Glutamatergic neuron (in vitro differentiated cells): ENCODE results near the gene ZBTB7C. TPM values are rescaled to one million over a fixed set of nuclear protein-coding genes. Genes with fewer than 3 reads are reported as not detected.

Experiments
- DNase-seq: peaks from one replicate; pipeline ENCODE4 v3.0.0; 2022
- H3K27ac Mint-ChIP-seq: one replicate; pipeline ENCODE4 v1.8.0; 2020; ENCODE audit warnings: mild to moderate bottlenecking, mixed read lengths, inconsistent platforms; ENCODE audit not compliant: unreplicated experiment
- H3K27me3 Mint-ChIP-seq: one replicate; pipeline ENCODE4 v1.8.0; 2020; ENCODE audit warnings: mild to moderate bottlenecking, moderate library complexity, mixed read lengths, inconsistent platforms; ENCODE audit not compliant: unreplicated experiment
- H3K36me3 Mint-ChIP-seq: one replicate; pipeline ENCODE4 v1.8.0; 2020; ENCODE audit warnings: mild to moderate bottlenecking, mixed read lengths, inconsistent platforms; ENCODE audit not compliant: unreplicated experiment
- H3K4me1 Mint-ChIP-seq: one replicate; pipeline ENCODE4 v1.8.0; 2020; ENCODE audit warnings: mild to moderate bottlenecking, low read depth, mixed read lengths, inconsistent platforms; ENCODE audit not compliant: unreplicated experiment
- H3K4me3 Mint-ChIP-seq: one replicate; pipeline ENCODE4 v1.8.0; 2020; ENCODE audit warnings: mild to moderate bottlenecking, mixed read lengths, inconsistent platforms; ENCODE audit not compliant: unreplicated experiment
- H3K9me3 Mint-ChIP-seq: one replicate; pipeline ENCODE4 v1.8.0; 2020; ENCODE audit warnings: mild to moderate bottlenecking, moderate library complexity, mixed read lengths, inconsistent platforms; ENCODE audit not compliant: unreplicated experiment
- CTCF ChIP-seq: fragments of 200-600 bp; sonication (generic); IDR thresholded peaks from one replicate; pipeline ENCODE4 v1.5.0; 2021; ENCODE audit not compliant: partially characterized antibody, unreplicated experiment
- total RNA-seq: library from RNA; stranded (reverse); fragmentation: NEBNext Ultra II Directional; extraction: Animal tissue kit (Norgen Biotek cat#: 25700); gene quantifications from one replicate; pipeline ENCODE4 v1.2.1, GENCODE V29; 2021; ENCODE audit not compliant: unreplicated experiment

ZBTB7C gene
- total RNA-seq, 1 donor from 2014 or later = 10.6 TPM

DNA sequence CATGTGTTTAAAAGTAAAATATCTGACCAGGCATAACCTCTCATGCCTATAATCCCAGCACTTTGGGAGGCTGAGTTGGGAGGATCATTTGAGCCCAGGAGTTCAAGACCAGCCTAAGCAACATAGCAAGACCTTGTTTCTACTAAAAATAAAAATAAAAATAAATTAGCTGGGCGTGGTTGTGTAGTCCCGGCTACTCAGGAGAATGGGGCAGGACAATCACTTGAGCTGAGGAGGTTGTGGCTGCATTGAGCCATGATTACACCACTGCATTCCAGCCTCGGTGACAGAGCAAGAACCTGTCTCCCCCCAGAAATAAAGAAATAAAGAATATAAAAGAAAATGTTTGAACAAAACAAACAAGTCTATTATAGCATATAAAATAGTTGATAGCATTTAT lies 158.3 kb downstream of the ZBTB7C start:
- H3K4me3 Mint-ChIP-seq = no peak overlapping the region
- no peaks in the 10 kb centered on the region for H3K4me1 Mint-ChIP-seq
- TF ChIP-seq CTCF = no peak
- no peak for DNase-seq
- H3K27ac Mint-ChIP-seq = no peak overlapping the region
- peaks cover 6% of the 10 kb centered on the region for H3K36me3 Mint-ChIP-seq
- peaks cover 3% of the 10 kb centered on the region for H3K9me3 Mint-ChIP-seq
- H3K27me3 Mint-ChIP-seq = no peaks in the 10 kb centered on the region

DNA sequence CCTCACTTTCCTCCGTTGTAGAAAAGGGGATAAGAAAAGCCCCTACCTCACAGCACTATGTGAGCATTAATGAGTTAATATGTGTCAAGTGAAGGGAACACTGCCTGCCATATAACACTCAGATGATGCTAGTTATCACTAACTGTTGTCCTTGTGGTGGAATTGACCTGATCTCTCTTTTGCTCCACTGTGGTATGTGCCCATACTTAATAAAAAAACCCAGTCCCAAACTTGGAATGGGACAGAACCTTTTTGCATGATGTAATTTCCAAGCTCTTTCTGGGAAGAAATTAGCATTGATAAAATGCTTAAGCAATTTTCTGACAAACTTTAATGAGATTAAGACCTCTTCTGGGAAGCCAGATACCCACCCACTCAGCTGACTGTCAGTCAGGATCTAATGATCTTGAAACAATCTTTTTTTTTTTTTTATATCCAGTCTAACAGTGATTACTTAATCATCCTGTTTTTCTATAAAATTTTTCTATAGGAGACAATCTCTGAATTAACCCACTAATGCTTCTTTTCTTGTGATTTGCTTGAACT lies 158.7 kb downstream of the ZBTB7C start:
- H3K36me3 Mint-ChIP-seq = peaks cover 6% of the 10 kb centered on the region
- no peaks in the 10 kb centered on the region for H3K4me1 Mint-ChIP-seq
- no peak overlapping the region for H3K4me3 Mint-ChIP-seq
- no peaks in the 10 kb centered on the region for H3K27me3 Mint-ChIP-seq
- DNase-seq = no peak
- no peak overlapping the region for H3K27ac Mint-ChIP-seq
- no peak for TF ChIP-seq CTCF
- peaks cover 3% of the 10 kb centered on the region for H3K9me3 Mint-ChIP-seq

DNA sequence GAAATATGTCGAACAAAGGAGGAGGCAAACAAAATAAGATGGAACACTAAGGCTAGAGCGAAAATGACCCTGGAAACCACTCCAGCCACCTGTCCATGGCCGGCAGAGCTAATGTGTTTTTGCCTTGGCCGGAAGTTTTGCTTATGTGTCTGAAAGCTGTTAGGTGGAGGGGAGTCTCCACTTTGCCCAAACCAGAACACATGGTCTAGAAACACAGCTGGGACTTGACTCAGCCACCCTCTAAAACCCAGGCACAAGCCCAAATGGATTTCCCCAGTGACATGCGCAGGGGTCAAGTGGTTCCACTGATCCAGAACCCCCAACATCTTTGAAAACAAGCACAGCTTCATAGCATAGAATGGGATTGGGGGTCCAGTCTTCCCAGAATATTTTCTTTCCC lies 159.3 kb downstream of the ZBTB7C start:
- no peak for TF ChIP-seq CTCF
- Mint-ChIP-seq H3K9me3 (peaks cover 3% of the 10 kb centered on the region), H3K36me3 (peaks cover 6% of the 10 kb centered on the region), H3K4me1 (no peaks in the 10 kb centered on the region), H3K4me3 (no peak overlapping the region), H3K27ac (no peak overlapping the region), H3K27me3 (no peaks in the 10 kb centered on the region)
- DNase-seq = no peak

DNA sequence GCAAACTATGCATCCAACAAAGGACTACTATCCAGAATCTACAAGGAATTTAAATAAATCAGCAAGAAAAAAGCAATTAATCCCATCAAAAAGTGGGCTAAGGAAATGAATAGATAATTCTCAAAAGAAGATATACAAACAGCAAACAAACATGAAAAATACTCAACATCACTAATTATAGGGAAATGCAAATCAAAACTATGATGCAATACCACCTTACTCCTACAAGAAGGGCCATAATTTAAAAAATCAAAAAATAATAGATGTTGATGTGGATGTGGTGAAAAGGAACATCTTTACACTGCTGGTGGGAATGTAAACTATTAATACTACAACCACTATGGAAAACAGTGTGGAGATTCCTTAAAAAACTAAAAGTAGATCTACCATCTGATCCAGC lies 164.7 kb downstream of the ZBTB7C start:
- Mint-ChIP-seq H3K4me1 (no peaks in the 10 kb centered on the region), H3K9me3 (peaks cover 5% of the 10 kb centered on the region), H3K4me3 (no peak overlapping the region), H3K27me3 (no peaks in the 10 kb centered on the region), H3K27ac (no peak overlapping the region), H3K36me3 (peaks cover 13% of the 10 kb centered on the region)
- no peak for TF ChIP-seq CTCF
- no peak for DNase-seq

DNA sequence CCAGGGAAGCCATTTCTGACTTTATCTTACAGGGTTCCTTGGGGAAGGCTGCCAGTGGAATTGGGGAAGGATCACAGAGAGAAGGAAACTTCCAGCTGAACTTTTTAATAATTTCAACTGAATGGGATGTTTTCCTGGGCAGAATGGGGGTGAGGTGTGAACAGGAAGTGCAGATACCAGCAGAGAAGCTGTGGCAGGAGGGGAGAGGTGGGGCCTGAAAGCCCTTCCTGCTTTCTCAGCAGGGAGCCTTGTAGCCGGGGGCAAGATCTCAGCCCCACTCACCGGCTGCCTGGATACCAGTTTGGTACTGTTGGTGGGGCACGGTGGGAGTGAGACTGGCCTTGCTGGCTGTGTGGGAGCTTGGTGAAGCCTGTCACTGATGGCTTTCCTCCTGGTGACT lies 170.5 kb downstream of the ZBTB7C start:
- peaks cover 22% of the 10 kb centered on the region for H3K36me3 Mint-ChIP-seq
- H3K4me1 Mint-ChIP-seq = no peaks in the 10 kb centered on the region
- no peak overlapping the region for H3K27ac Mint-ChIP-seq

More for the DNA sequence above, 170.5 kb downstream of the ZBTB7C start:
- H3K9me3 Mint-ChIP-seq = peaks cover 8% of the 10 kb centered on the region
- DNase-seq = no peak
- H3K4me3 Mint-ChIP-seq = no peak overlapping the region
- no peak for TF ChIP-seq CTCF
- H3K27me3 Mint-ChIP-seq = no peaks in the 10 kb centered on the region
